MCF 10A (cell line): ENCODE data around the gene SOCS4. TPM values are rescaled to one million over a fixed set of nuclear protein-coding genes. Genes with fewer than 3 reads are reported as not detected.
A peak's percentile ranks its signal among the peaks of the same experiment; 100 is the strongest.

Source experiments
- Bru-seq: library from RNA; stranded (reverse); fragments of 400-500 nt; gene quantifications from one replicate; lab custom pipeline; 2021; lab: Mats Ljungman, UMichigan
- BruChase-seq, 2 experiments: library from RNA; stranded (reverse); fragments of 400-500 nt; gene quantifications; one replicate each; lab custom pipeline; 2021; lab: Mats Ljungman, UMichigan
- BruUV-seq: library from RNA; stranded (reverse); fragments of 400-500 nt; replicated peaks from 2 replicates; lab custom pipeline; 2021; lab: Mats Ljungman, UMichigan
- CTCF ChIA-PET: fragments of 300-600 bp; sonication (Branson Sonifier 250); formaldehyde crosslinking; extraction: SDS; loops from one replicate; lab custom pipeline; 2021; ENCODE audit warnings: antibody characterized with exemption, inconsistent platforms; lab: Yijun Ruan, JAX
- POLR2A ChIA-PET: fragments of 300-600, 350-650 bp; sonication (Branson Sonifier 250); formaldehyde crosslinking; extraction: SDS; loops from one replicate; lab custom pipeline; 2020; ENCODE audit warnings: antibody characterized with exemption, inconsistent platforms; lab: Yijun Ruan, JAX
- DNase-seq: peaks from one replicate; pipeline ENCODE4 v3.0.0-alpha.2; 2018; ENCODE audit not compliant: unreplicated experiment
- H3K27ac Mint-ChIP-seq: one replicate; pipeline ENCODE4 v1.8.0; 2022; ENCODE audit warnings: mild to moderate bottlenecking, low read depth, mixed read lengths; ENCODE audit not compliant: unreplicated experiment
- H3K27me3 Mint-ChIP-seq: one replicate; pipeline ENCODE4 v1.8.0; 2022; ENCODE audit warnings: mixed read lengths; ENCODE audit not compliant: insufficient read depth, unreplicated experiment
- H3K36me3 Mint-ChIP-seq: one replicate; pipeline ENCODE4 v1.8.0; 2022; ENCODE audit warnings: mild to moderate bottlenecking, moderate library complexity, mixed read lengths; ENCODE audit not compliant: insufficient read depth, unreplicated experiment
- H3K4me1 Mint-ChIP-seq: one replicate; pipeline ENCODE4 v1.8.0; 2022; ENCODE audit warnings: mixed read lengths; ENCODE audit not compliant: insufficient read depth, unreplicated experiment
- H3K4me3 Mint-ChIP-seq: one replicate; pipeline ENCODE4 v1.8.0; 2022; ENCODE audit warnings: mild to moderate bottlenecking, moderate library complexity, mixed read lengths; ENCODE audit not compliant: unreplicated experiment
- H3K9me3 Mint-ChIP-seq: one replicate; pipeline ENCODE4 v1.8.0; 2022; ENCODE audit warnings: mixed read lengths; ENCODE audit not compliant: unreplicated experiment
- intact Hi-C: fragments of 100-400 bp; cut with micrococcal nuclease; formaldehyde crosslinking; loops from 2 replicates; pipeline ENCODE4 v1.14.1; 2022
- long read RNA-seq: library from polyadenylated mRNA; stranded (forward); transcript quantifications from one replicate; pipeline ENCODE4 v2.0.0, GENCODE V29; 2022
- total RNA-seq: library from RNA; stranded (reverse); gene quantifications from 2 replicates; pipeline ENCODE4 v1.2.3, GENCODE V29; 2022
- TF ChIP-seq, protein P1 (sequence below): fragments of 200-600 bp; IDR thresholded peaks from one replicate; pipeline ENCODE4 v1.8.0; 2022; ENCODE audit warnings: antibody characterized with exemption, mild to moderate bottlenecking; ENCODE audit not compliant: unreplicated experiment

SOCS4 gene, protein sequence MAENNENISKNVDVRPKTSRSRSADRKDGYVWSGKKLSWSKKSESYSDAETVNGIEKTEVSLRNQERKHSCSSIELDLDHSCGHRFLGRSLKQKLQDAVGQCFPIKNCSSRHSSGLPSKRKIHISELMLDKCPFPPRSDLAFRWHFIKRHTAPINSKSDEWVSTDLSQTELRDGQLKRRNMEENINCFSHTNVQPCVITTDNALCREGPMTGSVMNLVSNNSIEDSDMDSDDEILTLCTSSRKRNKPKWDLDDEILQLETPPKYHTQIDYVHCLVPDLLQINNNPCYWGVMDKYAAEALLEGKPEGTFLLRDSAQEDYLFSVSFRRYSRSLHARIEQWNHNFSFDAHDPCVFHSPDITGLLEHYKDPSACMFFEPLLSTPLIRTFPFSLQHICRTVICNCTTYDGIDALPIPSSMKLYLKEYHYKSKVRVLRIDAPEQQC
- total RNA-seq (24.6 and 29.6 TPM in 2 replicates), Bru-seq, nascent RNA (percentile 88 among the genes with signal in this experiment), BruChase-seq, experiment 1, labeled RNA remaining after a 6-hour chase (percentile 94 among the genes with signal in this experiment), BruChase-seq, experiment 2, labeled RNA remaining after a 2-hour chase (percentile 96 among the genes with signal in this experiment)
- long read RNA-seq, full-length matches to known transcripts, result 27 of 34 reads
- long read RNA-seq, partial matches to known transcripts, result 0 of 34 reads
- long read RNA-seq, other reads (novel, unspliced or antisense), result 7 of 34 reads

DNA sequence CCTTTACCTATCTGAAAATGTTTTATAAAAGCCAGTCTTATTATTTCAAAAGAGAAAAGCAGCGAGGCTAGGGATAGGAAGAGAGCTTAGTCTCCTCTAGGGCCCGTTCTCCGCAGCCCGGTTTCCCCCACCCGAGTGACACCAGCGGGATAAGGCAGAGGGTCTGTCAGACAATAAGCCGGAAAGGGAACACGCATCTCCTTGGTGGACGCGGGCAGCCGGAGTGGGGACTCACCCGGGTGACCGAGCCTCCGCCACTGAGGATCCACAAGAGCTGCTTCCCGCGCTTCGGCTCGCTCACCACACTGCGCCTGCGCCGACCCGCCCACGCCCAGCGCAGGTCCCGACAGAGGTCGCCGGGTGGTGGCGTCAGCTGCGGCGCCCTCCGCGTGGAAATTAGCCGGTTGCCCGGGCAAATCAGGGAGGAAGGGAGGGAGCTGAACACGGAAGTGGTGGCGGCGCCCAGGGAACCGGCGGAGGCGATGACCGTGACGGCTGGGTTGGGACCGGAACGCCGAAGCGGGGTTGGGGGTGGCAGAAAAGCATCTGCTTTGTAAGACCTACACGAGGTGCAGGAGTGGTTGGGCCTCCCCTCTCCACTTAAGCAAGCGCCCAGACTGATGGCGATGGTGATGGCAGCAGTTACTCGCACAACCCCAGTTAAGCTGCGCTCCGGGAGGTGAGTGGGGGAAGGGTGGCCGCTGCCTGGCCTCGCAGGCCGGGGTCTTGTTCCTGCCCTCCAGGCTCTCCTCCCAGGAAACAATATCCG, at the start of gene SOCS4, which contains the start of gene WDHD1:
TSS of gene SOCS4 (plus strand) at position 444 of the 769 bp plus-strand sequence. CDS start 15,806 bp downstream, outside the sequence.
TSS of gene WDHD1 (minus strand) at position 307 of the 769 bp plus-strand sequence. CDS start 312 bp downstream, outside the sequence.
- Mint-ChIP-seq H3K9me3 (no peaks in the 10 kb centered on the region), H3K4me3 (peak within 1 kb of the TSS; percentile 91), H3K36me3 (peaks cover 7% of the 10 kb centered on the region), H3K27ac (peak within 1 kb of the TSS; percentile 88), H3K27me3 (no peaks in the 10 kb centered on the region), H3K4me1 (peaks cover 20% of the 10 kb centered on the region)
- TF ChIP-seq, protein P1, sequence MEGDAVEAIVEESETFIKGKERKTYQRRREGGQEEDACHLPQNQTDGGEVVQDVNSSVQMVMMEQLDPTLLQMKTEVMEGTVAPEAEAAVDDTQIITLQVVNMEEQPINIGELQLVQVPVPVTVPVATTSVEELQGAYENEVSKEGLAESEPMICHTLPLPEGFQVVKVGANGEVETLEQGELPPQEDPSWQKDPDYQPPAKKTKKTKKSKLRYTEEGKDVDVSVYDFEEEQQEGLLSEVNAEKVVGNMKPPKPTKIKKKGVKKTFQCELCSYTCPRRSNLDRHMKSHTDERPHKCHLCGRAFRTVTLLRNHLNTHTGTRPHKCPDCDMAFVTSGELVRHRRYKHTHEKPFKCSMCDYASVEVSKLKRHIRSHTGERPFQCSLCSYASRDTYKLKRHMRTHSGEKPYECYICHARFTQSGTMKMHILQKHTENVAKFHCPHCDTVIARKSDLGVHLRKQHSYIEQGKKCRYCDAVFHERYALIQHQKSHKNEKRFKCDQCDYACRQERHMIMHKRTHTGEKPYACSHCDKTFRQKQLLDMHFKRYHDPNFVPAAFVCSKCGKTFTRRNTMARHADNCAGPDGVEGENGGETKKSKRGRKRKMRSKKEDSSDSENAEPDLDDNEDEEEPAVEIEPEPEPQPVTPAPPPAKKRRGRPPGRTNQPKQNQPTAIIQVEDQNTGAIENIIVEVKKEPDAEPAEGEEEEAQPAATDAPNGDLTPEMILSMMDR, result no peak
- peak; percentile 93 for DNase-seq
- ChIA-PET POLR2A (interaction anchor here (0.5 to 6.4 kb wide), 35 partner anchors 9 to 1971 kb away, joined by 3 to 139 read pairs (median 4); partner anchors contain the start of genes DLGAP5, GCH1 and MAPK1IP1L), CTCF (interaction anchor here (0.9 to 1.3 kb wide), 3 partner anchors 13 to 26 kb away, joined by 3 to 6 read pairs (median 5); partner anchors contain the start of gene MAPK1IP1L)
- BruUV-seq, result no TSS peak
- intact Hi-C loops, result no loop called here

DNA sequence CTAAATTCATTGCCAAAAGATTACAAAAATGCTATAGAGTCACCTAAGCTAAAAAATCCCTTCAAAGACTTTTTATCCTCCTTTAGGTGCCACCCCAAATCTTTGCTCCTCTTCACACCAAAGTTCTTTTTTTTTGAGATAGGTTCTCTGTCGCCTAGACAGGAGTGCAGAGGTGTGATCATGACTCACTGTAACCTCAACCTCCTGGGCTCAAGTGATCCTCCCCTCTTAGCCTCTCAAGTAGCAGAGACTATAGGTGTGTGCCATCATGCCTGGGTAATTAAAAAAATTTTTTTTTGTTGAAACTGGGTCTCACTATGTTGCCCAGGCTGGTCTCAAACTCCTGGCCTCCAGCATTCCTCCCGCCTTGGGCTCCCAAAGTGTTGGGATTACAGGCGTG, 48.0 kb upstream of the SOCS4 start:
- Mint-ChIP-seq H3K27ac (peak overlapping the region; percentile 9), H3K4me1 (no peaks in the 10 kb centered on the region), H3K27me3 (no peaks in the 10 kb centered on the region), H3K4me3 (no peak overlapping the region), H3K9me3 (no peaks in the 10 kb centered on the region), H3K36me3 (peaks cover 5% of the 10 kb centered on the region)
- DNase-seq, result no peak
- TF ChIP-seq, protein P1, result no peak
- POLR2A ChIA-PET, result interaction anchor here (0.6 kb wide), 1 partner anchor 185 kb away, joined by 3 read pairs; no protein-coding TSS in a partner anchor
- BruUV-seq, result no TSS peak
- CTCF ChIA-PET, result interaction anchor here (0.6 kb wide), 1 partner anchor 920 kb away, joined by 3 read pairs; no protein-coding TSS in a partner anchor
- intact Hi-C loops, result loop anchor here (5.0 kb wide), 1 partner anchor 77 kb away; the partner anchor contains the start of gene GCH1

DNA sequence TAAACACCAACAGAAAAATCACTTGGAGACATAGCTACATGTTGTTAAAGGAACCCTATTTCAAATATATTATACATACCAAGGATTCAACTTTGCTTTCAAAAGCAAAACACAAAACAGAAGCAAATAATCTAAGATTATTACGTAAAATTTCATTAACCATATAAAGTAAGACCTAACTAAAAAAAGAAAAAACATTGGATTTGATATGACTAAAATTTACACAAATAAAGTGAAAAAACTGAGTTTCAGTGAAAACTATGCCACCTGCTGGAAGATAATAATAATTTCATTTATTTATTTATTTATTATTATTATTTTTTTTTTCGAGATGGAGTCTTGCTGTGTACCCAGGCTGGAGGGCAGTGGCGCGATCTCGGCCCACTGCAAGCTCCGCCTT, 45.3 kb upstream of the SOCS4 start:
- no peaks in the 10 kb centered on the region for H3K9me3 Mint-ChIP-seq
- no peak overlapping the region for H3K4me3 Mint-ChIP-seq
- H3K4me1 Mint-ChIP-seq, result no peaks in the 10 kb centered on the region
- BruUV-seq, result no TSS peak
- POLR2A ChIA-PET, result no interaction called here
- CTCF ChIA-PET, result interaction anchor here (0.7 to 2.1 kb wide), 7 partner anchors 10 to 549 kb away, joined by 3 to 7 read pairs (median 4); no protein-coding TSS in a partner anchor
- no peak overlapping the region for H3K27ac Mint-ChIP-seq
- DNase-seq, result no peak
- intact Hi-C loops, result no loop called here
- H3K27me3 Mint-ChIP-seq, result no peaks in the 10 kb centered on the region
- H3K36me3 Mint-ChIP-seq, result peaks cover 5% of the 10 kb centered on the region
- TF ChIP-seq, protein P1, result peak; percentile 45
